WTC11 (cell line): Measurements from ENCODE around the gene CDK9. TPM values are rescaled to one million over a fixed set of nuclear protein-coding genes. Genes with fewer than 3 reads are reported as not detected.

Experiments
- ATAC-seq: fragments of 200-7000 bp; cut with Tn5 transposase; 2 replicates; pipeline ENCODE4 v1.10.0; 2021; ENCODE audit warnings: mild to moderate bottlenecking, moderate library complexity
- CTCF ChIA-PET: fragments of 300-600 bp; sonication (Branson Sonifier 250); formaldehyde crosslinking; loops from one replicate; lab custom pipeline; 2021; ENCODE audit warnings: antibody characterized with exemption; lab: Charles Lee
- POLR2A ChIA-PET: fragments of 350-600 bp; sonication (Branson Sonifier 250); formaldehyde crosslinking; loops from one replicate; lab custom pipeline; 2021; ENCODE audit warnings: antibody characterized with exemption; lab: Charles Lee
- DNase-seq: peaks from one replicate; pipeline ENCODE4 v3.0.0; 2021; ENCODE audit warnings: low spot score
- H3K27ac Mint-ChIP-seq: 2 replicates; pipeline ENCODE4 v1.8.0; 2021; ENCODE audit warnings: mixed read lengths
- H3K27me3 Mint-ChIP-seq: 2 replicates; pipeline ENCODE4 v1.8.0; 2021; ENCODE audit warnings: low read depth, mild to moderate bottlenecking, moderate library complexity, mixed read lengths
- H3K36me3 Mint-ChIP-seq: 2 replicates; pipeline ENCODE4 v1.8.0; 2021; ENCODE audit warnings: mixed read lengths
- H3K4me1 Mint-ChIP-seq: 2 replicates; pipeline ENCODE4 v1.8.0; 2022; ENCODE audit warnings: mixed read lengths
- H3K4me3 Mint-ChIP-seq: 2 replicates; pipeline ENCODE4 v1.8.0; 2021; ENCODE audit warnings: mild to moderate bottlenecking, moderate library complexity, mixed read lengths
- H3K9me3 Mint-ChIP-seq: 2 replicates; pipeline ENCODE4 v1.8.0; 2021; ENCODE audit warnings: mixed read lengths
- AFF4 ChIP-seq: sonication (generic); formaldehyde crosslinking; IDR thresholded peaks from 2 replicates; pipeline ENCODE4 v1.8.1; 2023; ENCODE audit warnings: mild to moderate bottlenecking, missing genetic modification reagents, borderline replicate concordance
- ARID4B ChIP-seq: sonication (generic); formaldehyde crosslinking; IDR thresholded peaks from 2 replicates; pipeline ENCODE4 v1.8.0; 2023; ENCODE audit warnings: missing genetic modification reagents, mild to moderate bottlenecking, borderline replicate concordance
- CDX4 ChIP-seq: fragments of 250-450 bp; sonication (Bioruptor Pico); IDR thresholded peaks from 2 replicates; pipeline ENCODE4 v1.9.0; 2021; ENCODE audit warnings: moderate library complexity, mild to moderate bottlenecking, inconsistent platforms, borderline replicate concordance
- CREB1 ChIP-seq: sonication (generic); formaldehyde crosslinking; IDR thresholded peaks from 2 replicates; pipeline ENCODE4 v1.8.0; 2023; ENCODE audit warnings: mild to moderate bottlenecking, missing genetic modification reagents
- CREM ChIP-seq: sonication (generic); formaldehyde crosslinking; IDR thresholded peaks from 2 replicates; pipeline ENCODE4 v1.8.1; 2022; ENCODE audit warnings: mild to moderate bottlenecking, missing genetic modification reagents, moderate library complexity
- EMX1 ChIP-seq: fragments of 250-450 bp; sonication (Bioruptor Pico); IDR thresholded peaks from 2 replicates; pipeline ENCODE4 v1.8.0; 2021; ENCODE audit warnings: mild to moderate bottlenecking
- ETV6 ChIP-seq: sonication (generic); formaldehyde crosslinking; IDR thresholded peaks from 2 replicates; pipeline ENCODE4 v1.8.1; 2022; ENCODE audit warnings: mild to moderate bottlenecking, missing genetic modification reagents
- HMGXB4 ChIP-seq: sonication (generic); formaldehyde crosslinking; IDR thresholded peaks from 2 replicates; pipeline ENCODE4 v1.8.1; 2023; ENCODE audit warnings: mild to moderate bottlenecking, moderate library complexity, missing genetic modification reagents
- MXD4 ChIP-seq: fragments of 250-450 bp; sonication (Bioruptor Pico); IDR thresholded peaks from 2 replicates; pipeline ENCODE4 v1.8.0; 2021; ENCODE audit warnings: mild to moderate bottlenecking, moderate library complexity, borderline replicate concordance
- NR2C2 ChIP-seq: sonication (generic); formaldehyde crosslinking; IDR thresholded peaks from 2 replicates; pipeline ENCODE4 v1.8.0; 2022; ENCODE audit warnings: mild to moderate bottlenecking, missing genetic modification reagents
- NR3C1 ChIP-seq: sonication (generic); formaldehyde crosslinking; conservative IDR thresholded peaks from 2 replicates; pipeline ENCODE4 v1.8.1; 2023; ENCODE audit warnings: low read depth, mild to moderate bottlenecking, missing genetic modification reagents
- SMAD3 ChIP-seq: sonication (generic); formaldehyde crosslinking; IDR thresholded peaks from 2 replicates; pipeline ENCODE4 v1.8.0; 2022; ENCODE audit warnings: missing genetic modification reagents, mild to moderate bottlenecking, borderline replicate concordance
- ZNF219 ChIP-seq: sonication (generic); formaldehyde crosslinking; IDR thresholded peaks from 2 replicates; pipeline ENCODE4 v1.8.0; 2023; ENCODE audit warnings: missing genetic modification reagents, mild to moderate bottlenecking, borderline replicate concordance
- ZNF232 ChIP-seq: sonication (generic); formaldehyde crosslinking; IDR thresholded peaks from 2 replicates; pipeline ENCODE4 v1.8.0; 2022; ENCODE audit warnings: mild to moderate bottlenecking, missing genetic modification reagents
- ZNF396 ChIP-seq: fragments of 250-450 bp; sonication (Bioruptor Pico); IDR thresholded peaks from 2 replicates; pipeline ENCODE4 v1.8.0; 2021; ENCODE audit warnings: mild to moderate bottlenecking, moderate library complexity, borderline replicate concordance
- ZNF671 ChIP-seq: fragments of 250-450 bp; sonication (Bioruptor Pico); IDR thresholded peaks from 2 replicates; pipeline ENCODE4 v1.8.0; 2021; ENCODE audit warnings: mild to moderate bottlenecking
- total RNA-seq: library from RNA; stranded (reverse); gene quantifications from 3 replicates; pipeline ENCODE4 v1.2.3, GENCODE V29; 2021
- TF ChIP-seq, protein P1 (sequence below): sonication (generic); formaldehyde crosslinking; IDR thresholded peaks from 2 replicates; pipeline ENCODE4 v1.8.1; 2023; ENCODE audit warnings: mild to moderate bottlenecking, missing genetic modification reagents, moderate library complexity
- TF ChIP-seq, protein P2 (sequence below): sonication (generic); formaldehyde crosslinking; IDR thresholded peaks from 2 replicates; pipeline ENCODE4 v1.8.1; 2022; ENCODE audit warnings: mild to moderate bottlenecking, missing genetic modification reagents, moderate library complexity, borderline replicate concordance

The CDK9 gene
- total RNA-seq, 1 experiment from 2014 or later, result 111 TPM

- Mint-ChIP-seq H3K4me1 (peaks cover 25% of the 10 kb centered on the region), H3K4me3 (no peak overlapping the region), H3K27ac (no peak overlapping the region), H3K27me3 (no peaks in the 10 kb centered on the region), H3K36me3 (peaks cover 53% of the 10 kb centered on the region), H3K9me3 (no peaks in the 10 kb centered on the region)
- CTCF ChIA-PET, result no interaction called here
- POLR2A ChIA-PET, result no interaction called here
- no peak for DNase-seq
- no peak for ATAC-seq
- TF ChIP-seq CREB1 (CRISPR knock-in tag) (no peak), MXD4 (no peak), AFF4 (CRISPR knock-in tag) (no peak), SMAD3 (CRISPR knock-in tag) (no peak)
Observed at GRCh38 chr9:127789179-127789578, 3.3 kb downstream of the CDK9 start.

DNA sequence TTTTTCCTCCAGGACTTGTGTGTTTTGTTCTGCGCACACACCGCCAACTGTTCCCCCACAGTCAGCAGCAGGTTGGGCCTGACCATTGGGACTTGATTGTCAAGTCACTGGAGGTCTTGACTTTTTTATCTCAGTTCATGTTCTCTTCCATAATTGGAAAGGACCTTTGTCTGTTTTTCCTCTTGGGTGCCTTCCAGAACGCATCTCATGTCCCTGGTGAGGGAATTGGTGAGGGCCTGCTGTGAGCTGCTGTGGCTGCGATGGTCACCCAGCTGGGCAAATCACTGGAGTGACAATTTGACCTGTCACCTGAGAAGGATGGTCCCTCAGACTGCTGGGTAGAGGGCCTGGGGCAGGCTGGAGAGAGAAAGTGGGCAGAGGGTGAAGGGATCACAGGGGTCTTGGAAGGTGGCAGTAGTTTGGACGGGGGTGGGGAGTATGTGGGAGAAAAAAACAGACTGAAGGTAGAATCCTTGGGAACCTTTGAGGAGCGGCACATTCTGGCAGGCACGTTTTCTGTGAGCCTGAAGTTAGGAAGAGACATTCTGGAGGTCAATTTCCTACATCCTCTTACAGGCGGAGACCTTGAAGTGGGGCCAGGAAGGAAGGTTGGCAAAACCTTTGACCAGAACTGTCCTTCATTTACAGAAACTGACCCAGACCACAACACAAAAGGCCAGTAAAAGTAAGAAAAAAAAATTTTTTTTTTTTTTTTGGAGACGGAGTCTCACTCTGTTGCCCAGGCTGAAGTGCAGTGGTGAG lies 4.4 kb downstream of the CDK9 start:
- H3K4me3 Mint-ChIP-seq, result no peak overlapping the region
- DNase-seq, result no peak
- no peak for TF ChIP-seq ZNF232
- no peak for TF ChIP-seq NR2C2 (CRISPR knock-in tag)
- no peak for TF ChIP-seq ZNF219 (CRISPR knock-in tag)
- TF ChIP-seq, all 79 proteins: peak for 0
- Mint-ChIP-seq H3K27me3 (no peaks in the 10 kb centered on the region), H3K27ac (no peak overlapping the region; the same call in 1 of the 2 replicates), H3K36me3 (peaks cover 53% of the 10 kb centered on the region), H3K4me1 (peaks cover 24% of the 10 kb centered on the region), H3K9me3 (no peaks in the 10 kb centered on the region)
- CTCF ChIA-PET, result no interaction called here
- no peak for ATAC-seq
- POLR2A ChIA-PET, result no interaction called here

DNA sequence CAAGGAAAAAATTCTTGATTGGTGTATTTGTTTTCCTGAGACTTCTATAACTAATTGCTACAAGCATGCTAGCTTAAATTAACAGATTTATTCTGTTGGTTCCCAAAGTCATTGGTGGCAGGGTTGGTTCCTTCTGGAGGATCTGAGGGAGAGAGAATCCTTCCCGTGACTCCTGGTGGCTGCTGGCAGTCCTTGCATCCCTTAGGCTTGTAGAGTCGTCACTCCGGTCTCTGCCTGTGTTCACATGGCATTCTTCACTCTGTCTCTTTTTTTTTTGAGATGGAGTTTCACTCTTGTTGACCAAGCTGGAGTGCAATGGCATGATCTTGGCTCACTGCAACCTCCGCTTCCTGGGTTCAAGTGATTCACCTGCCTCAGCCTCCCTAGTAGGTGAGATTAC lies 5.3 kb downstream of the CDK9 start:
- Mint-ChIP-seq H3K27ac (no peak overlapping the region), H3K9me3 (no peaks in the 10 kb centered on the region), H3K36me3 (peaks cover 53% of the 10 kb centered on the region), H3K27me3 (no peaks in the 10 kb centered on the region), H3K4me3 (no peak overlapping the region), H3K4me1 (peaks cover 24% of the 10 kb centered on the region)
- ATAC-seq (no peak), DNase-seq (no peak)
- CTCF ChIA-PET, result no interaction called here
- POLR2A ChIA-PET, result no interaction called here
- TF ChIP-seq EMX1, result no peak
- TF ChIP-seq MXD4, result no peak
- no peak for TF ChIP-seq ARID4B (CRISPR knock-in tag)
- TF ChIP-seq ZNF219 (CRISPR knock-in tag), result no peak
- no peak for TF ChIP-seq ZNF232
- TF ChIP-seq HMGXB4 (CRISPR knock-in tag), result no peak
- TF ChIP-seq NR3C1 (CRISPR knock-in tag), result no peak
- no peak for TF ChIP-seq CREM (CRISPR knock-in tag)
- no peak for TF ChIP-seq CDX4 (CRISPR knock-in tag)
- TF ChIP-seq, protein P1, sequence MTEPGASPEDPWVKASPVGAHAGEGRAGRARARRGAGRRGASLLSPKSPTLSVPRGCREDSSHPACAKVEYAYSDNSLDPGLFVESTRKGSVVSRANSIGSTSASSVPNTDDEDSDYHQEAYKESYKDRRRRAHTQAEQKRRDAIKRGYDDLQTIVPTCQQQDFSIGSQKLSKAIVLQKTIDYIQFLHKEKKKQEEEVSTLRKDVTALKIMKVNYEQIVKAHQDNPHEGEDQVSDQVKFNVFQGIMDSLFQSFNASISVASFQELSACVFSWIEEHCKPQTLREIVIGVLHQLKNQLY (CRISPR knock-in tag), result no peak
- TF ChIP-seq ZNF396 (CRISPR knock-in tag), result no peak
- no peak for TF ChIP-seq ETV6
- TF ChIP-seq, protein P2, sequence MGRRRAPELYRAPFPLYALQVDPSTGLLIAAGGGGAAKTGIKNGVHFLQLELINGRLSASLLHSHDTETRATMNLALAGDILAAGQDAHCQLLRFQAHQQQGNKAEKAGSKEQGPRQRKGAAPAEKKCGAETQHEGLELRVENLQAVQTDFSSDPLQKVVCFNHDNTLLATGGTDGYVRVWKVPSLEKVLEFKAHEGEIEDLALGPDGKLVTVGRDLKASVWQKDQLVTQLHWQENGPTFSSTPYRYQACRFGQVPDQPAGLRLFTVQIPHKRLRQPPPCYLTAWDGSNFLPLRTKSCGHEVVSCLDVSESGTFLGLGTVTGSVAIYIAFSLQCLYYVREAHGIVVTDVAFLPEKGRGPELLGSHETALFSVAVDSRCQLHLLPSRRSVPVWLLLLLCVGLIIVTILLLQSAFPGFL (CRISPR knock-in tag), result no peak
- no peak for TF ChIP-seq ZNF671 (CRISPR knock-in tag)
- no peak for TF ChIP-seq NR2C2 (CRISPR knock-in tag)
